ENCODE results near the gene CUX1.
A peak's percentile ranks its signal among the peaks of the same experiment; 100 is the strongest.

Gene CUX1

GRCh38 chr7:101951757-101952156 is 134.3 kb downstream of the CUX1 start:
- H3K4me1 Mint-ChIP-seq (ENCODE audit: low read depth), result peaks cover 32% of the 10 kb centered on the region
- no peaks in the 10 kb centered on the region for H3K27me3 Mint-ChIP-seq
- no peak overlapping the region for H3K27ac Mint-ChIP-seq
- no peaks in the 10 kb centered on the region for H3K9me3 Mint-ChIP-seq
- peaks cover 11% of the 10 kb centered on the region for H3K36me3 Mint-ChIP-seq (ENCODE audit: low read depth)
- DNase-seq, result no peak
- no peak overlapping the region for H3K4me3 Mint-ChIP-seq

- peaks cover 35% of the 10 kb centered on the region for H3K4me1 Mint-ChIP-seq (ENCODE audit: low read depth)
- no peaks in the 10 kb centered on the region for H3K27me3 Mint-ChIP-seq
- H3K27ac Mint-ChIP-seq, result peak overlapping the region; percentile 88
- no peaks in the 10 kb centered on the region for H3K9me3 Mint-ChIP-seq
- H3K36me3 Mint-ChIP-seq (ENCODE audit: low read depth), result peaks cover 11% of the 10 kb centered on the region
- no peak for DNase-seq
- H3K4me3 Mint-ChIP-seq, result peak overlapping the region; percentile 14
Measured at GRCh38 chr7:101952355-101953247, 135.2 kb downstream of the CUX1 start.

- Mint-ChIP-seq H3K4me3 (peak overlapping the region; percentile 14), H3K9me3 (no peaks in the 10 kb centered on the region), H3K4me1 (ENCODE audit: low read depth) (peaks cover 42% of the 10 kb centered on the region), H3K36me3 (ENCODE audit: low read depth) (peaks cover 11% of the 10 kb centered on the region), H3K27me3 (no peaks in the 10 kb centered on the region), H3K27ac (peak overlapping the region; percentile 88)
- no peak for DNase-seq
Measured at GRCh38 chr7:101953248-101953819, 135.9 kb downstream of the CUX1 start.

DNA sequence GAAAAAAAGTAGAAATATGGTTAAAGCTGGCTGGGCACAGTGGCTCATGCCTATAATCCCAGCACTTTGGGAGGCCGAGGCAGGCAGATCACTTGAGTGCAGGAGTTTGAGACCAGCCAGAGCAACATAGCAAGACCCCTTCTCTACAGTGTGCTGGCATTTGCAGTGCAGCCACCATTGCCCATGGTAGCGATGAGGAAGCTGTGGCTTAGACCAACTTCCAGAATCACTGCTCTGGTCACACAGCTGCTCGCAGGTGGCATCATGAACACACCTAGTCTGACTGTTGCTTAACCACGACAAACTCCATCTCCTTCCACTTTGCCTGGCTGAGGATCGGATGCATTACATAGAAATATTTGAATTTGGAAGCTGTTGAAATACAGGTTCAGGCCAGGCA is 137.1 kb downstream of the CUX1 start:
- no peak overlapping the region for H3K27ac Mint-ChIP-seq
- peaks cover 11% of the 10 kb centered on the region for H3K36me3 Mint-ChIP-seq (ENCODE audit: low read depth)
- no peaks in the 10 kb centered on the region for H3K9me3 Mint-ChIP-seq
- peaks cover 42% of the 10 kb centered on the region for H3K4me1 Mint-ChIP-seq (ENCODE audit: low read depth)
- H3K27me3 Mint-ChIP-seq, result no peaks in the 10 kb centered on the region
- H3K4me3 Mint-ChIP-seq, result no peak overlapping the region
- DNase-seq, result no peak

DNA sequence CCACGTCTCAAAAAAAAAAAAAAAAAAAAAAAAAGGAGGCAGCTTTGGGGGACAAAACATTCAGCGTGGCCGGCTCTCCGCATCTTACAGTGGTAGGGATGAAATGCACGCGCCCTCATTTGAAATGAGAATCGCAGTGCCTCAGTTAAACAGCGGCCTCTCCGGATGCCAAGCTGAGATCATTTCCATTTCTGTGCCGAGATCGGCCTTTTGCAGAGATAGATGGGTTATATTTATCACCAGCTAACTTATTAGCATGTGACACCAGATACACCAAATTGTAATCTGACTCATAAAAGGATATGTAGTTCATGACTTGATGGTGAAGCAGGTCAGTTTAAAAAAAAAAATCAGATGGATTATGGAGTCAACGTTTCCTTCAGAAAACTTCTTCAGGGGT is 138.7 kb downstream of the CUX1 start:
- H3K4me3 Mint-ChIP-seq, result no peak overlapping the region

GRCh38 chr7:101957744-101958525 is 140.5 kb downstream of the CUX1 start:
- Mint-ChIP-seq H3K27me3 (no peaks in the 10 kb centered on the region), H3K9me3 (no peaks in the 10 kb centered on the region), H3K4me3 (no peak overlapping the region), H3K36me3 (ENCODE audit: low read depth) (peaks cover 6% of the 10 kb centered on the region), H3K27ac (no peak overlapping the region), H3K4me1 (ENCODE audit: low read depth) (peaks cover 36% of the 10 kb centered on the region)
- DNase-seq, result no peak

More for the DNA sequence above, 138.7 kb downstream of the CUX1 start:
- peaks cover 8% of the 10 kb centered on the region for H3K36me3 Mint-ChIP-seq (ENCODE audit: low read depth)
- H3K4me1 Mint-ChIP-seq (ENCODE audit: low read depth), result peaks cover 42% of the 10 kb centered on the region
- H3K27me3 Mint-ChIP-seq, result no peaks in the 10 kb centered on the region
- no peak for DNase-seq
- H3K27ac Mint-ChIP-seq, result no peak overlapping the region
- no peaks in the 10 kb centered on the region for H3K9me3 Mint-ChIP-seq

DNA sequence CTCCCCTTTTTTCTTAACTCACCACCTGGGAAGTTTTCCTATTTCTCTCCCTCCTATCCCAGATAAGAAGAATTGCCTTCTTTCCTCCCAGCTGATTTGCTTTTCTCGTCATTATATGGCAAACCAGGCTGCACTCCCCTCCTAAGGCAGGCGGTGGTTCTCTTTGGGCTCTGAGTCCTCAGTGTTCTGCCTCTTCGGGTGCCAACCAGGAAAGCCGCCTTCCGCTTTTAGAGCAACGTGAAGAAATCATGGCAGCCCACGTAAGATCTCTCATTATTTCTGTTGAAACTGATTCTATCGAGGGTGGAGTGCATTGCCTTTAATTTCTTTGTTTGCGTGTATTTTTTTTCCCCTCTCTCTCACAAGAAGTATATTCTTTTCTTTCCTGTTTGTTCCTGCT is 141.9 kb downstream of the CUX1 start:
- H3K4me1 Mint-ChIP-seq (ENCODE audit: low read depth), result peaks cover 22% of the 10 kb centered on the region
- H3K27me3 Mint-ChIP-seq, result no peaks in the 10 kb centered on the region
- no peak overlapping the region for H3K4me3 Mint-ChIP-seq
- H3K27ac Mint-ChIP-seq, result no peak overlapping the region
- no peak for DNase-seq
- no peaks in the 10 kb centered on the region for H3K9me3 Mint-ChIP-seq
- H3K36me3 Mint-ChIP-seq (ENCODE audit: low read depth), result no peaks in the 10 kb centered on the region

DNA sequence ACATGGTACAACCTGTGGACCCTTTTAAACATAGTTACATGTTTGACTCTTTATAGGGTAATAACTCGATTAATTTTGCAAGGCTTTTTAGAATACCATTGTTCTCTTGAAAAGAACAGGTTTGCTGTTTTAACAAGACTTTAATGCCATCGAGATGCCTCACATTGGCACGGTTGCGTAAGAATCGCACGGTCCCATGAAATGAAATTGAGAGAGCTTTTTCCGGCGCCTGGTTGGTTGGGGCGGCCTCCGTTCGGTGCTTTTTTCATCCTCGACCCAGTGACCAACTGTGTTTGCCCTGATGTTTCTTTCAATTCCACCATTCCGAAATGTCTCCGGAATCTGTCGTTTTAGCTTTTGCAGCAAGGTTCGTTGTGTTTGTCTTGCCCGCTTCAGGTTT is 142.4 kb downstream of the CUX1 start:
- no peaks in the 10 kb centered on the region for H3K36me3 Mint-ChIP-seq (ENCODE audit: low read depth)
- no peaks in the 10 kb centered on the region for H3K27me3 Mint-ChIP-seq
- H3K4me3 Mint-ChIP-seq, result no peak overlapping the region
- H3K4me1 Mint-ChIP-seq (ENCODE audit: low read depth), result peaks cover 18% of the 10 kb centered on the region
- no peak overlapping the region for H3K27ac Mint-ChIP-seq
- no peak for DNase-seq
- H3K9me3 Mint-ChIP-seq, result no peaks in the 10 kb centered on the region

GRCh38 chr7:101960323-101960722 is 142.9 kb downstream of the CUX1 start:
- Mint-ChIP-seq H3K27ac (no peak overlapping the region), H3K27me3 (no peaks in the 10 kb centered on the region), H3K9me3 (no peaks in the 10 kb centered on the region), H3K36me3 (ENCODE audit: low read depth) (no peaks in the 10 kb centered on the region), H3K4me1 (ENCODE audit: low read depth) (peaks cover 15% of the 10 kb centered on the region), H3K4me3 (no peak overlapping the region)
- DNase-seq, result no peak

DNA sequence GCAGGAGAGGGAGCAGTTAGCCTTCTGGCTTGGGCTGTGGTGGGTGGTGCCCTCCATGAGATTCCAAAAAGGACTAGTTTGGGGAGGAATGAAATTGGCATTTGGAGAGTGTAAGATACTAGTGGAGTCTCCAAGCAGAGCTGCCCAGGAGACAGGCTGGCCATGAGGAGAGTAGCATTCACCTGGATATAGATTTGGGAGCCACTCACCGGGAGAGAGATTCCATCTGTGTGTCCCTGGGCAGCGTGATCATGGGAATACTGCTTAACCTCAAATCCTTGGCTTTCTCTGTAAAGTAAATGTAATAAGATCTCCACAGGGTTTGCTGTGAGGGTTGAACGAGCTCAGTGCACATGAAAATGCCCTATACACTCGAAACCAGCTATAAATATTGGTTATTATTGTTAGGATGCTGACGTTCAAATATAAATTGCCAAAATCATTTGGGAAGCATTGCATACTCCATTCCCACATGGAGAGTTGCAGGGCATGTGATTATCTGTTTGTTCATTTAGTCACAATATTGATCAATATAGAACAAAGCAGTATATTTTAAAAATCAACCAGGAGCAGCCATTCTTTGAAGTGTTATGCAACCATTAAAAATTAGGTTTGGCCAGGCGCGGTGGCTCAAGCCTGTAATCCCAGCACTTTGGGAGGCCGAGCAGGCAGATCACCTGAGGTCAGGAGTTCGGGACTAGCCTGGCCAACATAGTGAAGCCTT is 143.7 kb downstream of the CUX1 start:
- Mint-ChIP-seq H3K9me3 (no peaks in the 10 kb centered on the region), H3K4me1 (ENCODE audit: low read depth) (peaks cover 12% of the 10 kb centered on the region), H3K4me3 (no peak overlapping the region), H3K36me3 (ENCODE audit: low read depth) (no peaks in the 10 kb centered on the region), H3K27me3 (no peaks in the 10 kb centered on the region), H3K27ac (no peak overlapping the region)
- no peak for DNase-seq

- Mint-ChIP-seq H3K9me3 (no peaks in the 10 kb centered on the region), H3K27me3 (no peaks in the 10 kb centered on the region), H3K27ac (no peak overlapping the region), H3K36me3 (ENCODE audit: low read depth) (no peaks in the 10 kb centered on the region), H3K4me3 (no peak overlapping the region), H3K4me1 (ENCODE audit: low read depth) (peaks cover 10% of the 10 kb centered on the region)
- DNase-seq, result no peak
Measured at GRCh38 chr7:101961811-101962210, 144.4 kb downstream of the CUX1 start.

DNA sequence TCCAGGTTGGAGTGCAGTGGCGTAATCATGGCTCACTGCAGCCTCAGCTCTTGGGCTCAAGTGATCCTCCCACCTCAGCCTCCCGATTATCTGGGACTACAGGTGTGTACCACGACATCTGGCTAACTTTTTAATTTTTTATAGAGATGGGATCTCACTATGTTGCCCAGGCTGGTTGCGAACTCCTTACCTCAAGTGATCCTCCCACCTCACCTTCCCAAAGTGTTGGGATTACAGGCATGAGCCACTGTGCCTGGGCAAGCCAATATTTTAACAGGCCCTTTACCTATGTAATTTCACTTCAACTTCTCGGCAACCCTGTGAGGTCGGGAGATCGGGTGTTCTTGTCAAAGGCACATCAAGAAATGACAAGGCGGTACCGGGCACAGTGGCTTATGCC is 146.3 kb downstream of the CUX1 start:
- H3K4me3 Mint-ChIP-seq, result no peak overlapping the region
- H3K9me3 Mint-ChIP-seq, result no peaks in the 10 kb centered on the region
- H3K27me3 Mint-ChIP-seq, result no peaks in the 10 kb centered on the region
- H3K4me1 Mint-ChIP-seq (ENCODE audit: low read depth), result no peaks in the 10 kb centered on the region
- no peaks in the 10 kb centered on the region for H3K36me3 Mint-ChIP-seq (ENCODE audit: low read depth)
- DNase-seq, result no peak
- no peak overlapping the region for H3K27ac Mint-ChIP-seq

GRCh38 chr7:101964680-101965452 is 147.4 kb downstream of the CUX1 start:
- no peak overlapping the region for H3K27ac Mint-ChIP-seq
- no peak for DNase-seq
- no peaks in the 10 kb centered on the region for H3K9me3 Mint-ChIP-seq
- no peaks in the 10 kb centered on the region for H3K27me3 Mint-ChIP-seq
- no peaks in the 10 kb centered on the region for H3K4me1 Mint-ChIP-seq (ENCODE audit: low read depth)
- H3K36me3 Mint-ChIP-seq (ENCODE audit: low read depth), result no peaks in the 10 kb centered on the region
- no peak overlapping the region for H3K4me3 Mint-ChIP-seq
